Gastroesophageal sphincter (tissue), 4 donors: ENCODE data around the gene RBM15B. TPM values are rescaled to one million over a fixed set of nuclear protein-coding genes. Genes with fewer than 3 reads are reported as not detected.

Source experiments
- ATAC-seq: fragments of 150-250 bp; one replicate; pipeline ENCODE4 v1.9.1; 2016; ENCODE audit warnings: mild to moderate bottlenecking, moderate library complexity
- H3K27ac ChIP-seq, 4 donors: fragments of 200-600 bp; sonication (generic) in 3 of 4; 1 replicate in 3 of 4; 2 replicates in 1 of 4; pipeline ENCODE4 v1.5.1; 2016 to 2019
- H3K27me3 ChIP-seq: fragments of 200-600 bp; sonication (generic); one replicate; pipeline ENCODE4 v1.5.1; 2019
- H3K36me3 ChIP-seq, 2 donors: fragments of 200-600 bp; sonication (generic); one replicate each; pipeline ENCODE4 v1.5.1; 2019; ENCODE audit warnings: control low read depth in 1 of 2
- H3K4me1 ChIP-seq, 3 donors: fragments of 200-600 bp; sonication (generic); 1 replicate in 2 of 3; 2 replicates in 1 of 3; pipeline ENCODE4 v1.5.1; 2016 to 2019; ENCODE audit warnings: control low read depth in 2 of 3
- H3K4me3 ChIP-seq, 2 donors: fragments of 200-600 bp; sonication (generic); one replicate each; pipeline ENCODE4 v1.5.1; 2019; ENCODE audit warnings: mild to moderate bottlenecking in 1 of 2, moderate library complexity in 1 of 2
- H3K9me3 ChIP-seq, 3 donors: fragments of 200-600 bp; sonication (generic); one replicate each; pipeline ENCODE4 v1.5.1; 2017 to 2019; ENCODE audit warnings: control low read depth in 2 of 3
- EP300 ChIP-seq: sonication (generic); formaldehyde crosslinking; IDR thresholded peaks from one replicate; pipeline ENCODE4 v1.6.1; 2017; ENCODE audit warnings: antibody characterized with exemption, mild to moderate bottlenecking
- POLR2A ChIP-seq, 2 donors: fragments of 450-650 bp; IDR thresholded peaks; one replicate each; pipeline ENCODE4 v1.6.1; 2017; ENCODE audit warnings: antibody characterized with exemption in 2 of 2, mild to moderate bottlenecking in 2 of 2, moderate library complexity in 1 of 2
- POLR2AphosphoS5 ChIP-seq: sonication (generic); formaldehyde crosslinking; IDR thresholded peaks from one replicate; pipeline ENCODE4 v1.6.1; 2017; ENCODE audit warnings: antibody characterized with exemption
- WGBS, 2 donors: methylation state at CpG; one replicate each; pipeline ENCODE4 v1.1.5; 2018; ENCODE audit warnings: low coverage in 1 of 2; 5-methylcytosine and 5-hydroxymethylcytosine counted together
- total RNA-seq, 4 donors: library from RNA; depleted of rRNA; stranded (reverse); fragments of >200 nt; gene quantifications; one replicate each; pipeline ENCODE4 v1.1.0, GENCODE V29; 2016
- TF ChIP-seq, protein P1 (sequence below), 4 experiments: fragments of 200-600 bp in 2 of 4; fragments of 450-650 bp in 2 of 4; sonication (generic) in 1 of 4; IDR thresholded peaks; one replicate each; pipeline ENCODE4 v1.5.1; 2017 to 2019; ENCODE audit warnings: antibody characterized with exemption in 4 of 4, mild to moderate bottlenecking in 2 of 4, moderate library complexity in 2 of 4

RBM15B gene
- total RNA-seq, 4 donors from 2014 or later = 28.5 to 51.1 (median 32.7) TPM

DNA sequence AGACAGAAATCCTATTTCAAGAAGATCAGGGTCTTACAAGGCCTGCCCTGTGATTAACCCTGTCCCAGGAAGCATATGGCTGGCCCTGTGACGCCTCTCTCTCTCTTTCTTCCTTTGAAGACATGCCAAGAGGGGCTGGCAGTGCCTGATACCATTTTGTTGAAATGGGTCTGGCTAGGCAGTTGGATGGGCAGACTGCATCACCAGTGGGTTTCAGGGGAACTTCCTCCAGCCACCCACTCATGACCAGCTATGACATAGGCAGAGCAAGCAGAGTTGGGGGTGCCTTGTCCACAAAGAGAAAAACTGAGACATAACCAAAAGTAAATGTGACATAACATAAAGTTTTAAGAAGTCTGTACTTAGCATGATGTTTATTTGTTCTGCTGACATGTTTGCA is 37.4 kb upstream of the RBM15B start:
- no peak overlapping the region for H3K27ac ChIP-seq

DNA sequence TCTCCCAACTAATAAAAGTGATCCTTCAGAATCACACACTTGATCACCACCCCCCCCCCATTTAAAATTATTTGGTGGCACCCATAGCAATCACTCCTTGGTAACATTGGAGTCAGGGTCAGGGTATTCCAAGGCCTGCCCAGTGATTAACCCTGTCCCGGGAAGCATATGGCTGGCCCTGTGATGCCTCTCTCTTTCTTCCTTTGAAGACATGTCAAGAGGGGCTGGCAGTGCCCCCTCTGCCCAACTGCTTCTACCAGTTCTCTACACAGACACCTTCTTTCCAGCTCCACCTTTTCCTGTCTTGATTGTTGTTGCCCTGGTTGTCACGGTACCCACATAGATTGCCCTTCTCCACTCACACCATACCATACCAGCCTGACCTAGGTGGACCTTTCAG is 36.9 kb upstream of the RBM15B start:
- 82 to 83% methylated on average over 1 to 2 of the region's 2 CpGs for WGBS, 2 donors

More for the DNA sequence above, 37.4 kb upstream of the RBM15B start:
- no peak for TF ChIP-seq POLR2A (IDR thresholded peaks at IDR 0.05)
- no peak for TF ChIP-seq EP300
- no peak for TF ChIP-seq POLR2AphosphoS5
- TF ChIP-seq, protein P1, sequence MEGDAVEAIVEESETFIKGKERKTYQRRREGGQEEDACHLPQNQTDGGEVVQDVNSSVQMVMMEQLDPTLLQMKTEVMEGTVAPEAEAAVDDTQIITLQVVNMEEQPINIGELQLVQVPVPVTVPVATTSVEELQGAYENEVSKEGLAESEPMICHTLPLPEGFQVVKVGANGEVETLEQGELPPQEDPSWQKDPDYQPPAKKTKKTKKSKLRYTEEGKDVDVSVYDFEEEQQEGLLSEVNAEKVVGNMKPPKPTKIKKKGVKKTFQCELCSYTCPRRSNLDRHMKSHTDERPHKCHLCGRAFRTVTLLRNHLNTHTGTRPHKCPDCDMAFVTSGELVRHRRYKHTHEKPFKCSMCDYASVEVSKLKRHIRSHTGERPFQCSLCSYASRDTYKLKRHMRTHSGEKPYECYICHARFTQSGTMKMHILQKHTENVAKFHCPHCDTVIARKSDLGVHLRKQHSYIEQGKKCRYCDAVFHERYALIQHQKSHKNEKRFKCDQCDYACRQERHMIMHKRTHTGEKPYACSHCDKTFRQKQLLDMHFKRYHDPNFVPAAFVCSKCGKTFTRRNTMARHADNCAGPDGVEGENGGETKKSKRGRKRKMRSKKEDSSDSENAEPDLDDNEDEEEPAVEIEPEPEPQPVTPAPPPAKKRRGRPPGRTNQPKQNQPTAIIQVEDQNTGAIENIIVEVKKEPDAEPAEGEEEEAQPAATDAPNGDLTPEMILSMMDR (IDR thresholded peaks at IDR 0.05) = no peak
- 63 to 88% methylated on average over 1 of the region's 1 CpG for whole genome bisulfite sequencing, 2 donors
- ATAC-seq = no peak
- H3K4me3 ChIP-seq = no peak overlapping the region
- H3K27me3 ChIP-seq = no peaks in the 10 kb centered on the region
- H3K4me1 ChIP-seq = no peaks in the 10 kb centered on the region
- H3K36me3 ChIP-seq = peaks cover 0 to 62% of the 10 kb centered on the region in 2 donors
- no peaks in the 10 kb centered on the region for H3K9me3 ChIP-seq

DNA sequence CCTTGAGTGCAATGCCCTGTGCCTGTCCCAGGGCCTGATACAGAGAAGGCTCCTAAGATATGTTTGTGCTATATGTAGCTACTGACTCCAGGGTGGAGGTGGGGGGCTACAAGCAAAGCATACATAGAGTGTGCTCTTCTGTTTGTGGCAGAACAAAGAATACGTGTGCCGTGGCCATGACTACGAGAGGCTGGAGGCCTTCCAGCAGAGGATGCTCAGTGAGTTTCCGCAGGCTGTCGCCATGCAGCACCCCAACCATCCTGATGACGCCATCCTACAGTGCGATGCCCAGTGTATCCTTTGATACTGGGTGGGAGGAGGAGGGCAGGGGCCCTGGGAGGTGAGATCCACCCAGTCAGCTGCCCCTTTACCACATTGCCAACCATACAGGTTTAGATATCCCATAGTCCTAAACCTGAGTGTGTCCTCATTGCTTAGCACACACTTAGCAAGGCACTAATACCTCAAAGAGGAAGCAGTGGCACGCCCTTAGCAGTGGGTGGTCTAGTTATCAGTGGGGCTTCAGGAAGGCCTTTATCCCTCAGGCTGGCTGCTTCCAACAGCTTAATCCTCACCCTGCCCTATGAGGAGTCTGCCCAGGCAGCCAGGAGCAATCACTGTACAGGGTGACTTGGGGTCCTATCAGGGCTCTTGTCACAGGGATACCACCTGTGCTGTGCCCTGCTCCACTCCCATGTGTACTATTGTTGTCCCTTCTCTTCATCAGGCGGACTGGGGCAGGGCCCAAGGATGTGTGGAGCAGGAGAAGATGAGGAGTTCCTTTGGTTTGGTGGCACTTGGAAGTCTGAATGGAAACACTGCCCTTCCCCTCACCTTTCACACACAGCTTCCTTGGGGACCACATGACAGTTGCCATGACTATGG is 36.1 kb upstream of the RBM15B start:
- Histone ChIP-seq H3K9me3 (no peaks in the 10 kb centered on the region), H3K4me3 (no peak overlapping the region), H3K4me1 (no peaks in the 10 kb centered on the region), H3K27ac (no peak overlapping the region), H3K36me3 (peaks cover 0 to 73% of the 10 kb centered on the region in 2 donors), H3K27me3 (no peaks in the 10 kb centered on the region)
- ATAC-seq = no peak
- 100% methylated on average over 1 to 3 of the region's 9 CpGs for WGBS, 2 donors
- TF ChIP-seq POLR2AphosphoS5 (no peak), POLR2A (IDR thresholded peaks at IDR 0.05) (no peak), EP300 (no peak)
- TF ChIP-seq, protein P1 (IDR thresholded peaks at IDR 0.05) = no peak

More for the DNA sequence above, 36.9 kb upstream of the RBM15B start:
- H3K27ac ChIP-seq = no peak overlapping the region
- no peaks in the 10 kb centered on the region for H3K4me1 ChIP-seq
- peaks cover 0 to 66% of the 10 kb centered on the region in 2 donors for H3K36me3 ChIP-seq
- no peak overlapping the region for H3K4me3 ChIP-seq
- TF ChIP-seq POLR2AphosphoS5 (no peak), EP300 (no peak), POLR2A (IDR thresholded peaks at IDR 0.05) (no peak)
- TF ChIP-seq, protein P1 (IDR thresholded peaks at IDR 0.05) = no peak
- no peaks in the 10 kb centered on the region for H3K27me3 ChIP-seq
- ATAC-seq = no peak
- no peaks in the 10 kb centered on the region for H3K9me3 ChIP-seq

DNA sequence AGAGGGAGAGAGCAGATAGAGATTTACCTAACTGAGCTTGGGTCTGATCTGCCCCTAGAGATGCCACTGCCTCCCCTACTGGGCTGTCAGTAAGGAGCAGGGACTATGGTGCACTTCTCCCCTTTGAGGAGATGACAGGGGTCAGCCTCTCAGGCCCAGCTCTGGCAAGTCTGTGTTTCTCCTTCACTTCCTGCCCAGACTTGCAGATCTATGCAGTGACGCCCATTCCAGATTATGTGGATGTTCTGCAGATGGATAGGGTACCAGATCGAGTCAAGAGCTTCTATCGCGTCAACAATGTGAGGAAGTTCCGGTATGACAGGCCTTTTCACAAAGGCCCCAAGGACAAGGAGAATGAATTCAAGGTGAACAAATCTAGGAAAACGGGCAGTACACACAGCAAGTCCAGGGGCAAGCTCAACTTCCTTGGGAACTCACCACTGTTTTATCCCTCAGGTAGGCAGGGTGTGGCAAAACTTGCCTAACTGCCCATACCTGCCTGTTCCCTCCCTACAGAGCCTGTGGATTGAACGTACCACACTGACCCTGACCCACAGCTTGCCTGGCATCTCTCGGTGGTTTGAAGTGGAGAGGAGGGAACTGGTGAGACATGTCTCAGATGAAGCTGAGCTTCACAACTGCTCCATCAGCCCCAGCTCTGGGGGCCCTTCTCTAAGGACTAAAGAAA is 35.0 kb upstream of the RBM15B start:
- H3K27ac ChIP-seq = no peak overlapping the region
- peaks cover 0 to 76% of the 10 kb centered on the region in 2 donors for H3K36me3 ChIP-seq
- H3K27me3 ChIP-seq = no peaks in the 10 kb centered on the region
- H3K4me1 ChIP-seq = no peaks in the 10 kb centered on the region
- WGBS, 2 donors = 54 to 86% methylated on average over 2 to 3 of the region's 8 CpGs
- TF ChIP-seq, protein P1 (IDR thresholded peaks at IDR 0.05) = no peak
- ATAC-seq = no peak
- H3K9me3 ChIP-seq = no peaks in the 10 kb centered on the region
- H3K4me3 ChIP-seq = no peak overlapping the region
